ENCODE results near the gene PCDHGA12.
"Not testable (repeated sequence)": the region's sequence is repeated elsewhere in the genome, so short reads cannot be mapped to it uniquely, and the experiment has no call there.

The PCDHGA12 gene

DNA sequence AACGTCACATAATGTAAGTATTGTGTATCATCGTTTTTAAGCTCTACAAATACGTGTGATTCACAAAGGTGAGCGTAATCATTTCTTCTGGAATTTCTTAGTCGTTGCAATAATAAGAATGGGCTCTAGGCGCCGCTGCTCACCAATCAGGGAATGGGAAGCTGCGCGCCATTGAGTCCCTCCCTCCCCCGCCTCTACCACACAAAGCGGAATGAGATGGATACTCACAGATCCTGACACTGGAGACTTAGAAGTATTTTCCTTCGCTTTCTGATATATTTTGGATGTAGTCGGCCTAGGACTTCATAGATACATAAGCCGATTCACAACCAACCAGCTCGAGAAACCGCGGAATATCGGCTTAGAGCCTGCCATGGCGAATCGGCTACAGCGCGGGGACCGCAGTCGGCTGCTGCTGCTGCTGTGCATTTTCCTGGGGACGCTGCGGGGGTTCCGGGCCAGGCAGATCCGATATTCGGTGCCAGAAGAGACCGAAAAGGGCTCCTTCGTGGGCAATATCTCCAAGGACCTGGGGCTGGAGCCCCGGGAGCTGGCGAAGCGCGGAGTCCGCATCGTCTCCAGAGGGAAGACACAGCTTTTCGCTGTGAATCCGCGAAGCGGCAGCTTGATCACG, 9.3 kb upstream of the PCDHGA12 start, which contains the start of gene PCDHGA11:
PCDHGA11 (plus strand) TSS at position 197 of the 634 bp plus-strand sequence; CDS start at position 374, 177 bp downstream.
- TF ChIP-seq, protein P1, sequence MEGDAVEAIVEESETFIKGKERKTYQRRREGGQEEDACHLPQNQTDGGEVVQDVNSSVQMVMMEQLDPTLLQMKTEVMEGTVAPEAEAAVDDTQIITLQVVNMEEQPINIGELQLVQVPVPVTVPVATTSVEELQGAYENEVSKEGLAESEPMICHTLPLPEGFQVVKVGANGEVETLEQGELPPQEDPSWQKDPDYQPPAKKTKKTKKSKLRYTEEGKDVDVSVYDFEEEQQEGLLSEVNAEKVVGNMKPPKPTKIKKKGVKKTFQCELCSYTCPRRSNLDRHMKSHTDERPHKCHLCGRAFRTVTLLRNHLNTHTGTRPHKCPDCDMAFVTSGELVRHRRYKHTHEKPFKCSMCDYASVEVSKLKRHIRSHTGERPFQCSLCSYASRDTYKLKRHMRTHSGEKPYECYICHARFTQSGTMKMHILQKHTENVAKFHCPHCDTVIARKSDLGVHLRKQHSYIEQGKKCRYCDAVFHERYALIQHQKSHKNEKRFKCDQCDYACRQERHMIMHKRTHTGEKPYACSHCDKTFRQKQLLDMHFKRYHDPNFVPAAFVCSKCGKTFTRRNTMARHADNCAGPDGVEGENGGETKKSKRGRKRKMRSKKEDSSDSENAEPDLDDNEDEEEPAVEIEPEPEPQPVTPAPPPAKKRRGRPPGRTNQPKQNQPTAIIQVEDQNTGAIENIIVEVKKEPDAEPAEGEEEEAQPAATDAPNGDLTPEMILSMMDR (IDR thresholded peaks at IDR 0.05; ENCODE audit: low read depth, low read length, missing control alignments) = peak; percentile 55
- DNase-seq (ENCODE audit: low read depth) = peak; percentile 20
- in situ Hi-C loops (cut with HindIII; ENCODE audit: low sequenced_read_pairs) = no loop called here
- peak within 1 kb of the TSS; percentile 42 for H3K4me3 ChIP-seq (ENCODE audit: low read depth, low read length)

DNA sequence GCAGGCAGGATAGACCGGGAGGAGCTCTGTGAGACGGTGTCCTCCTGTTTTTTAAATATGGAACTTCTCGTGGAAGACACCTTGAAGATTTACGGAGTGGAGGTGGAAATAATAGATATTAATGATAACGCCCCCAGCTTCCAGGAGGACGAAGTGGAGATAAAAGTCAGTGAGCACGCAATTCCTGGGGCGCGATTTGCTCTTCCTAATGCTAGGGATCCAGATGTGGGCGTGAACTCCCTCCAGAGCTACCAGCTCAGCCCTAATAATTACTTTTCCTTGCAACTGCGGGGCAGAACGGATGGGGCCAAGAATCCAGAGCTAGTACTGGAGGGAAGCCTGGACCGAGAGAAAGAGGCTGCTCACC, 8.8 kb upstream of the PCDHGA12 start:
- DNase-seq (ENCODE audit: low read depth) = no peak
- H3K4me3 ChIP-seq (ENCODE audit: low read depth, low read length) = peak overlapping the region; percentile 42
- in situ Hi-C loops (cut with HindIII; ENCODE audit: low sequenced_read_pairs) = no loop called here
- TF ChIP-seq, protein P1 (IDR thresholded peaks at IDR 0.05; ENCODE audit: low read depth, low read length, missing control alignments) = no peak

DNA sequence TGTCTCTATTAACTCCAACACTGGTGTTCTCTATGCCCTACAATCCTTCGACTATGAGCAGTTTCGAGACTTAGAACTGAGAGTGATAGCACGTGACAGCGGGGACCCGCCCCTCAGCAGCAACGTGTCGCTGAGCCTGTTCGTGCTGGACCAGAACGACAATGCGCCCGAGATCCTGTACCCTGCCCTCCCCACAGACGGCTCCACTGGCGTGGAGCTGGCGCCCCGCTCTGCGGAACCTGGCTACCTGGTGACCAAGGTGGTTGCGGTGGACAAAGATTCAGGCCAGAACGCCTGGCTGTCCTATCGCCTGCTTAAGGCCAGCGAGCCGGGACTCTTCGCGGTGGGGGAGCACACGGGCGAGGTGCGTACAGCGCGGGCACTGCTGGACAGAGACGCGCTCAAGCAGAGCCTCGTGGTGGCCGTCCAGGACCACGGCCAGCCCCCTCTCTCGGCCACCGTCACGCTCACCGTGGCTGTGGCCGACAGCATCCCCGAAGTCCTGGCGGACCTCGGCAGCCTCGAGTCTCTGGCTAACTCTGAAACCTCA, 7.5 kb upstream of the PCDHGA12 start:
- H3K4me3 ChIP-seq (ENCODE audit: low read depth, low read length) = no peak overlapping the region
- TF ChIP-seq, protein P1 (IDR thresholded peaks at IDR 0.05; ENCODE audit: low read depth, low read length, missing control alignments) = no peak
- in situ Hi-C loops (cut with HindIII; ENCODE audit: low sequenced_read_pairs) = no loop called here
- DNase-seq (ENCODE audit: low read depth) = no peak

DNA sequence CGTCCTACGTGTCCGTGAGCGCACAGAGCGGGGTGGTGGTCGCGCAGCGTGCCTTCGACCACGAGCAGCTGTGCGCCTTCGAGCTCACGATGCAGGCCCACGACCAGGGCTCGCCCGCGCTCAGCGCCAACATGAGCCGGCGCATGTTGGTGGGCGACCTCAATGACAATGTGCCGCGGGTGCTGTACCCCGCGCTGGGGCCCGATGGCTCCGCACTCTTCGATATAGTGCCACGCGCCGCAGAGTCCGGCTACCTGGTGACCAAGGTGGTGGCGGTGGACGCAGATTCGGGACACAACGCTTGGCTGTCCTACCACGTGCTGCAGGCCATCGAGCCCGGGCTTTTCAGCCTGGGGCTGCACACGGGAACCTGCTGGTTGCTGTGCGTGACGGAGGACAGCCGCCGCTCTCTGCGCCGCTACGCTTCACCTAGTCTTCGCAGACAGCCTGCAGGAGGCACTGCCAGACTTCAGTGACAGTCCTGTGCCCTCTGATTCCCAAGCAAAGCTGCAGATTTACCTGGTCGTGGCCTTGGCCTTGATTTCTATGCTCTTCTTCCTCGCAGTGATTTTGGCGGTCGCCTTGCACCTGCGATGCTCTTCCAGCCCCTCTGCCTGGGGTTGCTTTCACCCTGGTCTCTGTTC, 2.4 kb upstream of the PCDHGA12 start:
- DNase-seq (ENCODE audit: low read depth) = no peak
- in situ Hi-C loops (cut with HindIII; ENCODE audit: low sequenced_read_pairs) = loop anchor here (5.0 kb wide), 1 partner anchor 86 kb away; the partner anchor contains the start of gene PCDHGA3
- no peak overlapping the region for H3K4me3 ChIP-seq (ENCODE audit: low read depth, low read length)
- TF ChIP-seq, protein P1 (IDR thresholded peaks at IDR 0.05; ENCODE audit: low read depth, low read length, missing control alignments) = no peak

DNA sequence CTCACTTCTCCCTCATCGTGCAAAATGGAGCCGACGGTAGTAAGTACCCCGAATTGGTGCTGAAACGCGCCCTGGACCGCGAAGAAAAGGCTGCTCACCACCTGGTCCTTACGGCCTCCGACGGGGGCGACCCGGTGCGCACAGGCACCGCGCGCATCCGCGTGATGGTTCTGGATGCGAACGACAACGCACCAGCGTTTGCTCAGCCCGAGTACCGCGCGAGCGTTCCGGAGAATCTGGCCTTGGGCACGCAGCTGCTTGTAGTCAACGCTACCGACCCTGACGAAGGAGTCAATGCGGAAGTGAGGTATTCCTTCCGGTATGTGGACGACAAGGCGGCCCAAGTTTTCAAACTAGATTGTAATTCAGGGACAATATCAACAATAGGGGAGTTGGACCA, 979 bp downstream of the PCDHGA12 start:
- TF ChIP-seq, protein P1 (IDR thresholded peaks at IDR 0.05; ENCODE audit: low read depth, low read length, missing control alignments) = no peak
- DNase-seq (ENCODE audit: low read depth) = no peak
- peak overlapping the region; percentile 33 for H3K4me3 ChIP-seq (ENCODE audit: low read depth, low read length)
- in situ Hi-C loops (cut with HindIII; ENCODE audit: low sequenced_read_pairs) = no loop called here

DNA sequence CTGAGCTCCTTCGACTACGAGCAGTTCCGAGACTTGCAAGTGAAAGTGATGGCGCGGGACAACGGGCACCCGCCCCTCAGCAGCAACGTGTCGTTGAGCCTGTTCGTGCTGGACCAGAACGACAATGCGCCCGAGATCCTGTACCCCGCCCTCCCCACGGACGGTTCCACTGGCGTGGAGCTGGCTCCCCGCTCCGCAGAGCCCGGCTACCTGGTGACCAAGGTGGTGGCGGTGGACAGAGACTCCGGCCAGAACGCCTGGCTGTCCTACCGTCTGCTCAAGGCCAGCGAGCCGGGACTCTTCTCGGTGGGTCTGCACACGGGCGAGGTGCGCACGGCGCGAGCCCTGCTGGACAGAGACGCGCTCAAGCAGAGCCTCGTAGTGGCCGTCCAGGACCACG, 2.0 kb downstream of the PCDHGA12 start:
- in situ Hi-C loops (cut with HindIII; ENCODE audit: low sequenced_read_pairs); H3K4me3 ChIP-seq (ENCODE audit: low read depth, low read length); DNase-seq (ENCODE audit: low read depth): not testable (repeated sequence)

DNA sequence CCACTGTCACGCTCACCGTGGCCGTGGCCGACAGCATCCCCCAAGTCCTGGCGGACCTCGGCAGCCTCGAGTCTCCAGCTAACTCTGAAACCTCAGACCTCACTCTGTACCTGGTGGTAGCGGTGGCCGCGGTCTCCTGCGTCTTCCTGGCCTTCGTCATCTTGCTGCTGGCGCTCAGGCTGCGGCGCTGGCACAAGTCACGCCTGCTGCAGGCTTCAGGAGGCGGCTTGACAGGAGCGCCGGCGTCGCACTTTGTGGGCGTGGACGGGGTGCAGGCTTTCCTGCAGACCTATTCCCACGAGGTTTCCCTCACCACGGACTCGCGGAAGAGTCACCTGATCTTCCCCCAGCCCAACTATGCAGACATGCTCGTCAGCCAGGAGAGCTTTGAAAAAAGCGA, 2.4 kb downstream of the PCDHGA12 start:
- H3K4me3 ChIP-seq (ENCODE audit: low read depth, low read length); DNase-seq (ENCODE audit: low read depth); in situ Hi-C loops (cut with HindIII; ENCODE audit: low sequenced_read_pairs): not testable (repeated sequence)
